Hair follicle dermal papilla cell (primary cell): Measurements from ENCODE around the gene C17orf58. TPM values are rescaled to one million over a fixed set of nuclear protein-coding genes. Genes with fewer than 3 reads are reported as not detected.

Experiments used
- small RNA-seq: library from RNA; depleted of rRNA; stranded (forward); fragments of <200 nt; gene quantifications from one replicate; pipeline ENCODE3, GENCODE V24; 2012
- total RNA-seq: library from RNA; depleted of rRNA; stranded (reverse); fragments of >200 nt; gene quantifications from 2 replicates; pipeline ENCODE4 v1.2.3, GENCODE V29; 2012

C17orf58 gene
- total RNA-seq, result 11.7 and 12.8 TPM in 2 replicates

DNA sequence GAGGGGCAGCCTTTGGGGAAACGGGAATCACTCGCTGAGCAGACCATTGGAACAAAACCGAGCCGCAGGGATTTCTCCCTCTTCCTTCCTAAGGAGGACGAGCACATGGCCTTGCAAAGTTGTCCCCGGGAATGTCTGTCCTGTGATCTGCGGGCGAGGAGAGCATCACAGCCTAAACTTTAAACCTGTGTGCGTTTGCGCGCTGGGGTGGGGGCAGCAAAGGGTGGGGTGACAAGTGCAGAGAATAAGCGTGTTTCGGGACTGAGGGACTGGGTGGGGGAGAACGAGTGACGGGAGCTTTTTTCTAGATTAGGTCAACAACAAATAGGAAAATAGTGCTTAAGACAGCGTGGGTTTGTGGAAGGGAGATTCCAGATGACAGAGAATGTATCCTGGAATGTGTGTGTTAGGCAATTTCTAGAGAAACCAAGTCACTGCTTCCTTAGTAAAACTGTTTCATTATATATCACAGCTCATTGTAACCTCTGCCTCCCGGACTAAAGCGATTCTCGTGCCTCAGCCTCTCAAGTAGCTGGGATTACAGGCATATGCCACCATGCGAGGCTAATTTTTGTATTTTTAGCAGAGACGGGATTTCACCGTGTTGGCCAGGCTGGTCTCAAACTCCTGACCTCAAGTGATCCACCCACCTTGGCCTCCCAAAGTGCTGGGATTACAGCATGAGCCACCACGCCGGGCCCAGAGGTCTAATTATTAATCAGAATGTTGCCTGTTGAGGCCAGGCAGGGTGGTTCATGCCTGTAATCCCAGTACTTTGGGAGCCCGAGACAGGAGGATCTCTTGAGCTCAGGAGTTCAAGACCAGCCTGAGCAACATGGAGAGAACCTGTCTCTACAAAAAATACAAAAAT is at the start of gene C17orf58:
C17orf58 (minus strand) TSS at position 169 of the 871 bp plus-strand sequence. CDS start 271 bp downstream, outside the sequence.

DNA sequence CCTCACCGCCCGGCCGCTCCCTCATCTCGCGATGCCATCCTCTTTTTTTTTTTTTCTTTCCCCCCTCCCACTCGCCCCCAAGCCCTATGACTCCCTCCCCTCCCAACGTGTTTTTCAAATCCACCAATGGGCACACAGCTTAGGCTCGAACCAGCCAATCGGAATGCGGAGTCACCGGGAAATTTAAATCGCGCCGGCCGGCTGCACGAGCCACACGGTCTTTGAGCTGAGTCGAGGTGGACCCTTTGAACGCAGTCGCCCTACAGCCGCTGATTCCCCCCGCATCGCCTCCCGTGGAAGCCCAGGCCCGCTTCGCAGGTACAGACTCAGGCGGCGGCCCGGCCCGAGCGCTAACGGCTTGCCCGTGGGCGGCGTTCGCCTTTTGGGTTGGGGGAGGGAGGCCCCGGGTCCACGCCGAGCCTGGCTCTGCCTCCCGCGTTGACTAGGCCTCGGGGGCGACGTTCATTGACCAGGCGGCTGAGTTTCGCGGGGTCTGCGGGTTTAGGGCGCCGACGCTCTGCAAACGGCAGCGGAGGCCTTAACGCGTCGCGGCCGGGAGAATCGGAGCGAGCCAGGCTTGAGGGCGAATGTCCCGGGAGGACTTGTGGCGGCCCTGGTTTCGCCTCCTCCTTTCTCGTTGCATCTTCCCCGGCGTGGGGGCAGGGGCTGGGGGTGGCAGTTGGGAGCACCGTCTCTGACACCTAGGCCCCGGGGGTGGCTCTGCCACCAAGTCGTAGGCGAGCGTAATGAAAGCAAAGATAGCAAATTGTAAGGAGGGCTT is 39.4 kb upstream of the C17orf58 start, which contains the start of gene KPNA2:
KPNA2 (plus strand) TSS at position 213 of the 781 bp plus-strand sequence. CDS start 1,398 bp downstream, outside the sequence.

Small RNA genes lying within 50 kb of the gene (small RNA-seq; reads per million reads assigned to genes)
- not detected for gene RN7SL622P

Other genes starting within 250 kb of the C17orf58 start
- 40.8 and 64.4 TPM in 2 replicates for gene BPTF, start 171.0 kb downstream of the C17orf58 start, total RNA-seq
- 59.1 and 68.4 TPM in 2 replicates for gene KPNA2, start 39.3 kb upstream of the C17orf58 start, total RNA-seq